Measurements from ENCODE around the gene QKI.
"Not testable (repeated sequence)": the region's sequence is repeated elsewhere in the genome, so short reads cannot be mapped to it uniquely, and the experiment has no call there.

The QKI gene

GRCh38 chr6:163579880-163580295 lies 165.4 kb downstream of the QKI start:
- Histone ChIP-seq H3K4me3 (ENCODE audit: insufficient read depth, low read depth, low read length) (no peak overlapping the region), H3K9me3 (ENCODE audit: control insufficient read depth, low read length) (no peaks in the 10 kb centered on the region), H3K4me1 (ENCODE audit: control insufficient read depth, insufficient read depth, low read length) (peaks cover 6% of the 10 kb centered on the region), H3K27ac (ENCODE audit: insufficient read depth, low read depth, low read length, poor library complexity, severe bottlenecking) (no peak overlapping the region), H3K27me3 (ENCODE audit: control insufficient read depth, insufficient read depth, low read length, poor library complexity, severe bottlenecking) (no peaks in the 10 kb centered on the region), H3K36me3 (ENCODE audit: control insufficient read depth, insufficient read depth, low read length) (no peaks in the 10 kb centered on the region)
- 64 to 82% methylated on average over 2 to 4 of the region's 4 CpGs for WGBS, 2 experiments

- no peak overlapping the region for H3K27ac ChIP-seq (ENCODE audit: insufficient read depth, low read depth, low read length, poor library complexity, severe bottlenecking)
- peaks cover 6% of the 10 kb centered on the region for H3K4me1 ChIP-seq (ENCODE audit: control insufficient read depth, insufficient read depth, low read length)
- 92 to 97% methylated on average over 7 of the region's 8 CpGs for WGBS, 2 experiments
- no peaks in the 10 kb centered on the region for H3K36me3 ChIP-seq (ENCODE audit: control insufficient read depth, insufficient read depth, low read length)
- H3K4me3 ChIP-seq (ENCODE audit: insufficient read depth, low read depth, low read length), result no peak overlapping the region
- no peaks in the 10 kb centered on the region for H3K9me3 ChIP-seq (ENCODE audit: control insufficient read depth, low read length)
- H3K27me3 ChIP-seq (ENCODE audit: control insufficient read depth, insufficient read depth, low read length, poor library complexity, severe bottlenecking), result no peaks in the 10 kb centered on the region
Measured at GRCh38 chr6:163580311-163581030, 166.0 kb downstream of the QKI start.

- Histone ChIP-seq H3K27ac (ENCODE audit: insufficient read depth, low read depth, low read length, poor library complexity, severe bottlenecking) (no peak overlapping the region), H3K4me3 (ENCODE audit: insufficient read depth, low read depth, low read length) (no peak overlapping the region)
- WGBS, 2 experiments, result 95 to 96% methylated on average over 7 of the region's 7 CpGs
Measured at GRCh38 chr6:163583558-163583957, 169.0 kb downstream of the QKI start.

GRCh38 chr6:163585932-163586437 lies 171.5 kb downstream of the QKI start:
- Histone ChIP-seq H3K4me1 (ENCODE audit: control insufficient read depth, insufficient read depth, low read length) (no peaks in the 10 kb centered on the region), H3K4me3 (ENCODE audit: insufficient read depth, low read depth, low read length) (no peak overlapping the region), H3K36me3 (ENCODE audit: control insufficient read depth, insufficient read depth, low read length) (no peaks in the 10 kb centered on the region), H3K27ac (ENCODE audit: insufficient read depth, low read depth, low read length, poor library complexity, severe bottlenecking) (no peak overlapping the region), H3K9me3 (ENCODE audit: control insufficient read depth, low read length) (no peaks in the 10 kb centered on the region), H3K27me3 (ENCODE audit: control insufficient read depth, insufficient read depth, low read length, poor library complexity, severe bottlenecking) (no peaks in the 10 kb centered on the region)
- WGBS, 2 experiments, result 94% methylated on average over 7 to 8 of the region's 8 CpGs

More at GRCh38 chr6:163583558-163583957, 169.0 kb downstream of the QKI start:
- no peaks in the 10 kb centered on the region for H3K36me3 ChIP-seq (ENCODE audit: control insufficient read depth, insufficient read depth, low read length)
- H3K4me1 ChIP-seq (ENCODE audit: control insufficient read depth, insufficient read depth, low read length), result peaks cover 6% of the 10 kb centered on the region
- H3K27me3 ChIP-seq (ENCODE audit: control insufficient read depth, insufficient read depth, low read length, poor library complexity, severe bottlenecking), result no peaks in the 10 kb centered on the region
- H3K9me3 ChIP-seq (ENCODE audit: control insufficient read depth, low read length), result no peaks in the 10 kb centered on the region

GRCh38 chr6:163586888-163587287 lies 172.4 kb downstream of the QKI start:
- no peaks in the 10 kb centered on the region for H3K27me3 ChIP-seq (ENCODE audit: control insufficient read depth, insufficient read depth, low read length, poor library complexity, severe bottlenecking)
- WGBS, 2 experiments, result 96 to 97% methylated on average over 6 of the region's 6 CpGs
- H3K4me3 ChIP-seq (ENCODE audit: insufficient read depth, low read depth, low read length), result no peak overlapping the region
- no peaks in the 10 kb centered on the region for H3K9me3 ChIP-seq (ENCODE audit: control insufficient read depth, low read length)
- H3K36me3 ChIP-seq (ENCODE audit: control insufficient read depth, insufficient read depth, low read length), result no peaks in the 10 kb centered on the region
- H3K27ac ChIP-seq (ENCODE audit: insufficient read depth, low read depth, low read length, poor library complexity, severe bottlenecking), result no peak overlapping the region
- H3K4me1 ChIP-seq (ENCODE audit: control insufficient read depth, insufficient read depth, low read length), result no peaks in the 10 kb centered on the region

GRCh38 chr6:163588220-163588919 lies 173.9 kb downstream of the QKI start:
- Histone ChIP-seq H3K9me3 (ENCODE audit: control insufficient read depth, low read length) (no peaks in the 10 kb centered on the region), H3K4me1 (ENCODE audit: control insufficient read depth, insufficient read depth, low read length) (no peaks in the 10 kb centered on the region), H3K4me3 (ENCODE audit: insufficient read depth, low read depth, low read length) (no peak overlapping the region), H3K27ac (ENCODE audit: insufficient read depth, low read depth, low read length, poor library complexity, severe bottlenecking) (no peak overlapping the region), H3K27me3 (ENCODE audit: control insufficient read depth, insufficient read depth, low read length, poor library complexity, severe bottlenecking) (no peaks in the 10 kb centered on the region), H3K36me3 (ENCODE audit: control insufficient read depth, insufficient read depth, low read length) (no peaks in the 10 kb centered on the region)
- 95 to 96% methylated on average over 22 of the region's 22 CpGs for WGBS, 2 experiments

GRCh38 chr6:163589387-163589786 lies 174.9 kb downstream of the QKI start:
- 92 to 96% methylated on average over 5 of the region's 5 CpGs for WGBS, 2 experiments
- Histone ChIP-seq H3K4me3 (ENCODE audit: insufficient read depth, low read depth, low read length) (no peak overlapping the region), H3K4me1 (ENCODE audit: control insufficient read depth, insufficient read depth, low read length) (no peaks in the 10 kb centered on the region), H3K27ac (ENCODE audit: insufficient read depth, low read depth, low read length, poor library complexity, severe bottlenecking) (no peak overlapping the region), H3K36me3 (ENCODE audit: control insufficient read depth, insufficient read depth, low read length) (no peaks in the 10 kb centered on the region), H3K27me3 (ENCODE audit: control insufficient read depth, insufficient read depth, low read length, poor library complexity, severe bottlenecking) (no peaks in the 10 kb centered on the region), H3K9me3 (ENCODE audit: control insufficient read depth, low read length) (no peaks in the 10 kb centered on the region)

GRCh38 chr6:163590132-163590531 lies 175.6 kb downstream of the QKI start:
- not testable (repeated sequence) for H3K4me1 ChIP-seq (ENCODE audit: control insufficient read depth, insufficient read depth, low read length); H3K27me3 ChIP-seq (ENCODE audit: control insufficient read depth, insufficient read depth, low read length, poor library complexity, severe bottlenecking); H3K27ac ChIP-seq (ENCODE audit: insufficient read depth, low read depth, low read length, poor library complexity, severe bottlenecking); H3K4me3 ChIP-seq (ENCODE audit: insufficient read depth, low read depth, low read length); H3K36me3 ChIP-seq (ENCODE audit: control insufficient read depth, insufficient read depth, low read length); H3K9me3 ChIP-seq (ENCODE audit: control insufficient read depth, low read length)
- 92 to 93% methylated on average over 9 of the region's 9 CpGs for WGBS, 2 experiments

- 93 to 96% methylated on average over 2 of the region's 3 CpGs for WGBS, 2 experiments
- Histone ChIP-seq H3K27ac (ENCODE audit: insufficient read depth, low read depth, low read length, poor library complexity, severe bottlenecking) (no peak overlapping the region), H3K4me3 (ENCODE audit: insufficient read depth, low read depth, low read length) (no peak overlapping the region), H3K9me3 (ENCODE audit: control insufficient read depth, low read length) (no peaks in the 10 kb centered on the region), H3K27me3 (ENCODE audit: control insufficient read depth, insufficient read depth, low read length, poor library complexity, severe bottlenecking) (no peaks in the 10 kb centered on the region), H3K36me3 (ENCODE audit: control insufficient read depth, insufficient read depth, low read length) (no peaks in the 10 kb centered on the region), H3K4me1 (ENCODE audit: control insufficient read depth, insufficient read depth, low read length) (no peaks in the 10 kb centered on the region)
Measured at GRCh38 chr6:163592872-163593271, 178.4 kb downstream of the QKI start.

GRCh38 chr6:163596174-163596573 lies 181.7 kb downstream of the QKI start:
- Histone ChIP-seq H3K4me1 (ENCODE audit: control insufficient read depth, insufficient read depth, low read length) (no peaks in the 10 kb centered on the region), H3K27me3 (ENCODE audit: control insufficient read depth, insufficient read depth, low read length, poor library complexity, severe bottlenecking) (no peaks in the 10 kb centered on the region), H3K4me3 (ENCODE audit: insufficient read depth, low read depth, low read length) (no peak overlapping the region), H3K27ac (ENCODE audit: insufficient read depth, low read depth, low read length, poor library complexity, severe bottlenecking) (no peak overlapping the region), H3K36me3 (ENCODE audit: control insufficient read depth, insufficient read depth, low read length) (no peaks in the 10 kb centered on the region), H3K9me3 (ENCODE audit: control insufficient read depth, low read length) (no peaks in the 10 kb centered on the region)
- 100% methylated on average over 1 of the region's 2 CpGs for WGBS, 2 experiments

Data from ectodermal cell (in vitro differentiated cells).